ENCODE measurements around the gene DIPK1A.

DNA sequence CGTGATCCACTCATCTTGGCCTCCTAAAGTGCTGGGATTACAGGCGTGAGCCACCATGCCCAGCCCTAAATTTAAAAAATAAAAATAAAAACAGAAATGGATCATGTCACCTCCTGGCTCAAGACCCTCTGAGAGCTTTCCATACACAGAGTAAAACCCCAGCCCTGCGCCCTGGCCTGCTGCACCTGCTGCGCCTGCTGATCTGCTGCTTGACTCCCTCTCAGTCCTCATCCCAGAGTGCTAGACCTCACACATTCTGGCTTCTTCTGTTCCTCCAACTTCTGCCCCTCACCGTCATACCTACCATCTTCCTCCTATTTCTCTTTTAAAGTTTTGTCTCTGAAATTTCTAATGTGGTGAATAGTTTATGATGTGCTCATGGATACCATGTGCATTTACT is 42.7 kb upstream of the DIPK1A start:
- TF ChIP-seq EZH2 (IDR thresholded peaks at IDR 0.05; ENCODE audit: insufficient read depth, poor library complexity, severe bottlenecking) (no peak), EZH2phosphoT487 (IDR thresholded peaks at IDR 0.05; ENCODE audit: insufficient read depth, low read depth) (no peak)
